ENCODE results near the gene L3MBTL2.

L3MBTL2 gene

DNA sequence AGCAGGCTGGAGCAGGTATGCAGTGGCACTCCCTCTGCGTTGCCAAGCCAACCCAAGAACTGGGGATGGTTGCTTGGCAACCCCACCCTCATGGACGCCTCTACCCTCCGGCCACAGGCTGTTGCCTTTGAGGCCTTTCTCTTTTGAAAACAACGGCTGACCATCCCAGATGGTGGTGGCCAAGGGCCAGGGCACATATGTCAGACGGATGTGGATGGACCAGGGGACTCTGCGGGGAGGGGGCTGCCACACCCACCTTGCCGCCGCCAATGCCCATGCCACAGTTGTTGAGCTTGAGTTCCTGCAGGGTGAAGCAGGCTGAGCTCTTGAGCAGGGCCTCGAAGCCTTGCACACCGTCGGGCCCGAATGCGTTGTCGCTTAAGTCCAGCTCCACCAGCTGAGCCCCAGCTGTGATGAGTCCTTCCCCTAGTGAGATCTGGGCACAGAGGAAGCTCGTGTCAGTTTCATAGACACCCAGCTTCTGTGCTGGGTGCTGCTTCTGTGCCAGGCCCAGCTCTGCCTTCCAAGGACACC is 59.4 kb downstream of the L3MBTL2 start:
- TF ChIP-seq, protein P1, sequence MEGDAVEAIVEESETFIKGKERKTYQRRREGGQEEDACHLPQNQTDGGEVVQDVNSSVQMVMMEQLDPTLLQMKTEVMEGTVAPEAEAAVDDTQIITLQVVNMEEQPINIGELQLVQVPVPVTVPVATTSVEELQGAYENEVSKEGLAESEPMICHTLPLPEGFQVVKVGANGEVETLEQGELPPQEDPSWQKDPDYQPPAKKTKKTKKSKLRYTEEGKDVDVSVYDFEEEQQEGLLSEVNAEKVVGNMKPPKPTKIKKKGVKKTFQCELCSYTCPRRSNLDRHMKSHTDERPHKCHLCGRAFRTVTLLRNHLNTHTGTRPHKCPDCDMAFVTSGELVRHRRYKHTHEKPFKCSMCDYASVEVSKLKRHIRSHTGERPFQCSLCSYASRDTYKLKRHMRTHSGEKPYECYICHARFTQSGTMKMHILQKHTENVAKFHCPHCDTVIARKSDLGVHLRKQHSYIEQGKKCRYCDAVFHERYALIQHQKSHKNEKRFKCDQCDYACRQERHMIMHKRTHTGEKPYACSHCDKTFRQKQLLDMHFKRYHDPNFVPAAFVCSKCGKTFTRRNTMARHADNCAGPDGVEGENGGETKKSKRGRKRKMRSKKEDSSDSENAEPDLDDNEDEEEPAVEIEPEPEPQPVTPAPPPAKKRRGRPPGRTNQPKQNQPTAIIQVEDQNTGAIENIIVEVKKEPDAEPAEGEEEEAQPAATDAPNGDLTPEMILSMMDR (IDR thresholded peaks at IDR 0.05; ENCODE audit: insufficient read depth, low read depth, low read length, missing control alignments), result no peak
- DNase-seq (ENCODE audit: low read depth), result no peak
- no peak overlapping the region for H3K4me3 ChIP-seq (ENCODE audit: low read depth, low read length)

DNA sequence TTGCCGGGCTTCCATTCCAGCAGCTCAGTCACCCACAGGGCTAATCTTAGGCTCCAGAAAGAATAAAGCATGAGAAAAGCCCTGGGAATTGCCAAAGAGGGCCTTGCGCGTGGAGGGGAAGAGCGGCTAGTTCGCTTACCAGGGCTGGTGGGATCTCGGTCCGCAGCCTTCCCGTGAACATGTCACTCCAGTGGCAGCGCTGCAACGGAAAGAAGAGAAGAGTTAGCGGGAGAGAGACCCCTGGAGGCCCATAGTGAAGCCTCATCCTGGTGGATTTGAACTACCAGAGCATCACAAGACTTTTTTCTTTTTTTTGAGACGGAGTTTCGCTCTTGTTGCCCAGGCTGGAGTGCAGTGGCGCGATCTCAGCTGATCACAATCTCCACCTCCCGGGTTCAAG is 62.8 kb downstream of the L3MBTL2 start:
- TF ChIP-seq, protein P1 (IDR thresholded peaks at IDR 0.05; ENCODE audit: insufficient read depth, low read depth, low read length, missing control alignments), result no peak
- H3K4me3 ChIP-seq (ENCODE audit: low read depth, low read length), result no peak overlapping the region
- no peak for DNase-seq (ENCODE audit: low read depth)

DNA sequence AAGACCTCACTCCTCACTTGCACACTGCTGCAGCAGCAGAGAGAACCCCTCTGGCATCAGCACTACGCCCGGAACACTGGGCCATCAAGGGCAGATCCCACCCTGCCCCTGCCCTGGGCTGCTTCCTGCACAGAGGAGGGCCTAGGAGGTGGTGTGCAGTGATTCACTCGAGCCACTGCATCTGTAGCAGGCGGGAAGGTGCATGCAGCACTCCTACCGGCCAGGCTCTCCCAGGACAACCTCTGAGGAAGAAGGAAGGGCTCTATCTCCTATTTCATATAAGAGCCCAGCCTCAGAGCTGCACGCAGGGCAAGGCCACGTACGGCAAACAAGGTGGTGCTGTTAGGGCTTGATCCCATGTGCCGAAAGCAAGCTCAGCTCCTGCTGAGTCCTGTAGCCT is 66.7 kb downstream of the L3MBTL2 start:
- no peak overlapping the region for H3K4me3 ChIP-seq (ENCODE audit: low read depth, low read length)
- TF ChIP-seq, protein P1 (IDR thresholded peaks at IDR 0.05; ENCODE audit: insufficient read depth, low read depth, low read length, missing control alignments), result no peak
- DNase-seq (ENCODE audit: low read depth), result no peak

DNA sequence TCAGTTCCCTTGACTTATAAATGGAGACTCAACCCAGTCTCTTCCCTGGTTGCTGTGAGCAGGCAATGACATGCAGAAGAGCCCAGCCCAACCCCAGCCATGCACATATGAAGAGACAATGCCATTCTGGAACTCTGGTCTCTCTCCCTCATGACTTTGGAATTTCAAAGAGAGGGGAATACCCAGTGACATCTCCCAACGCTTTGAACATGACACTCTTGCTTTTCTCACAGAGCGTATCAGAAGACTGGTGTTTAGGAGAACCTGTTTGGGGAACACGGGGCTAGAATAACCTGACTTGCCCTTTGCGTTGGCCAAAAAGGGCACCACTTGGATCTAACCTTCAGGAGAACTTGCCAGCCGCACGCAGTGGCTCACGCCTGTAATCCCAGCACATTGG is 68.0 kb downstream of the L3MBTL2 start:
- H3K4me3 ChIP-seq (ENCODE audit: low read depth, low read length), result no peak overlapping the region
- TF ChIP-seq, protein P1 (IDR thresholded peaks at IDR 0.05; ENCODE audit: insufficient read depth, low read depth, low read length, missing control alignments), result no peak
- no peak for DNase-seq (ENCODE audit: low read depth)

DNA sequence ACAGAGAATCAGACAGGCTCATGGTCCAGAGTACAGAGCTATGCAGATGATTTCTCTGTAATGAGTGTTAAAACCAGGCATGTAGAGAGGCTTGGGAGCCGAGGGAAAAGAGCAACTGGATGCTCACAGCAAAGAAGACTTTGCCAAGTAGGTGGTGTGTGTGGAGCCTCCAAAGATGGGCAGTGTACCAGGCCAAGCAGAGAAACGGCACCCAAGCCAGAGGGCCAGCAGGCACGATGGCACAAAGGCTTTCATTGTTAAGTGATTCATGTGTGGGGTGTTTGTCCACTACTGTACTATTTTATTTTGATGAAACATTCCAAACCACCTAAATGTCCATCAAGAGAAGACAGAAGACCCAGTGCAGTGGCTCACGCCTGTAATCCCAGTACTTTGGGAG is 69.7 kb downstream of the L3MBTL2 start:
- H3K4me3 ChIP-seq (ENCODE audit: low read depth, low read length), result no peak overlapping the region
- no peak for DNase-seq (ENCODE audit: low read depth)
- TF ChIP-seq, protein P1 (IDR thresholded peaks at IDR 0.05; ENCODE audit: insufficient read depth, low read depth, low read length, missing control alignments), result no peak

DNA sequence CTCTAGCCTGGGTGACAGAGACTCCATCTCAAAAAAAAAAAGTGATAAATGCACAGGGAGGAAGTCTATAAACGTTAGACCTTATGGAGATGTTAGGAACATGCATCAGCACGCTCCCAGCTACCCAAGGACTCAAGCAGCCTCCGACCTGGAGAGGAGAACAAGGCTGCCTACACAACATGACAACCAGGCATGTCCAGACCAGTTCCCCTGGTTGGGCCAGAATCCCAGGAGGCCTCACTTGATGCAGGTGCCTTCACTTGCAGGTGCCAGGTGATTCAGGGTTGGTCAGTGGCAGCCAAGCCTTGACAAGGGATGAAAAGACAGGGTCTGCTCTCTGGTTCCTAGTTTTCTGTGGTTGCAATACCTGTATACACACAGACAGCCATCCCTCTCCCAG is 75.0 kb downstream of the L3MBTL2 start:
- no peak for DNase-seq (ENCODE audit: low read depth)
- no peak overlapping the region for H3K4me3 ChIP-seq (ENCODE audit: low read depth, low read length)
- TF ChIP-seq, protein P1 (IDR thresholded peaks at IDR 0.05; ENCODE audit: insufficient read depth, low read depth, low read length, missing control alignments), result no peak

DNA sequence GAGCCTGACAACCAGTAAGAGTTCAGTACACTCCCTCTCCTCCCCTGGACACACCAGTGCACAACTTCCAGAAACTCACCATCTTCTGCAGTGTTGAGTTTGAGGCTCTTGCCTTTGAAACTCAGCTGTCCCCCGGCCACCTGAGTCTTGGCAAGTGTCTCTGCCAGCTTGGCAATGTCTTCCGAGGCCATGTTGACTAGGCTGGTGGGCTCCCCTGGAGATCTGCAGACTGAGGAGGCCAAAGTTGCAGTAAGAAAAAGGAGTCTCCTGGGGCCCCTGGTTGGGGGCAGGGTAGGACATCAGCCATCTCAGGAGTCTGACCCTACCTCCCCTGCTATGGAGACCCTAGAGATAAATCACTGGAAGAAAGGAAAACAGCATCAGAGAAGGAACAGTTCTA is 75.7 kb downstream of the L3MBTL2 start:
- H3K4me3 ChIP-seq (ENCODE audit: low read depth, low read length), result no peak overlapping the region
- no peak for DNase-seq (ENCODE audit: low read depth)
- TF ChIP-seq, protein P1 (IDR thresholded peaks at IDR 0.05; ENCODE audit: insufficient read depth, low read depth, low read length, missing control alignments), result no peak
